Endothelial cell of umbilical vein (primary cell): Measurements from ENCODE around the gene SPTLC1. TPM values are rescaled to one million over a fixed set of nuclear protein-coding genes. Genes with fewer than 3 reads are reported as not detected.

Experiments
- BruUV-seq: library from RNA; stranded (reverse); fragments of 400-500 nt; replicated peaks from 2 replicates; lab custom pipeline; 2021; lab: Mats Ljungman, UMichigan
- CTCF ChIA-PET: fragments of 300-600, 350-600 bp; sonication (Branson Sonifier 250); formaldehyde crosslinking; loops from one replicate; lab custom pipeline; 2021; ENCODE audit warnings: antibody characterized with exemption, inconsistent platforms; lab: Charles Lee
- POLR2A ChIA-PET: fragments of 300-600, 350-600 bp; sonication (Branson Sonifier 250); formaldehyde crosslinking; loops from one replicate; lab custom pipeline; 2021; ENCODE audit warnings: antibody characterized with exemption, inconsistent platforms; lab: Charles Lee
- DNase-seq: peaks from one replicate; pipeline ENCODE4 v3.0.0-alpha.2; 2011; ENCODE audit warnings: low read depth, low spot score
- FAIRE-seq: peaks from 2 replicates; lab custom pipeline; 2011; peaks lifted over from hg19 to GRCh38; lab: Jason Lieb, UNC
- H2AFZ ChIP-seq: 2 replicates; pipeline ENCODE4 v1.6.0; 2012; ENCODE audit warnings: low read depth, low read length, control low read depth, inconsistent platforms
- H3K27ac ChIP-seq: 2 replicates; pipeline ENCODE4 v1.5.1; 2011; ENCODE audit warnings: low read depth, mild to moderate bottlenecking, control low read depth, low read length, moderate library complexity; ENCODE audit not compliant: insufficient read depth
- H3K27me3 ChIP-seq, 2 experiments: 2 replicates each; pipeline versions ENCODE4 v1.6.0 to v1.6.1; 2011; ENCODE audit warnings: low read length in 2 of 2, mixed read lengths in 1 of 2; ENCODE audit not compliant: control insufficient read depth in 2 of 2, insufficient read depth in 2 of 2
- H3K36me3 ChIP-seq, 2 experiments: 2 replicates in 1 of 2; 3 replicates in 1 of 2; pipeline ENCODE4 v1.5.1; 2011; ENCODE audit warnings: low read length in 2 of 2, mild to moderate bottlenecking in 1 of 2, moderate library complexity in 1 of 2; ENCODE audit not compliant: control insufficient read depth in 2 of 2, insufficient read depth in 2 of 2; ENCODE audit errors: extremely low read depth in 1 of 2
- H3K4me1 ChIP-seq: 3 replicates; pipeline ENCODE4 v1.5.1; 2011; ENCODE audit warnings: mild to moderate bottlenecking, low read length; ENCODE audit not compliant: control insufficient read depth, insufficient read depth; ENCODE audit errors: extremely low read depth
- H3K4me2 ChIP-seq: 2 replicates; pipeline ENCODE4 v1.6.1; 2011; ENCODE audit warnings: low read length, control low read depth, mixed read lengths; ENCODE audit not compliant: insufficient read depth
- H3K4me3 ChIP-seq, 3 experiments: fragments of 200-600 bp in 1 of 3; sonication (generic), shearing (Covaris generic) in 1 of 3; replicated peaks in 1 of 3; 2 replicates each; pipeline ENCODE4 v1.5.1; 2011 to 2016; ENCODE audit warnings: control low read depth in 3 of 3, low read length in 3 of 3, mild to moderate bottlenecking in 2 of 3, inconsistent platforms in 1 of 3, low read depth in 1 of 3, moderate library complexity in 1 of 3; ENCODE audit not compliant: insufficient read depth in 1 of 3
- H3K79me2 ChIP-seq: 2 replicates; pipeline ENCODE4 v1.6.0; 2012; ENCODE audit warnings: low read length, inconsistent platforms; ENCODE audit not compliant: control insufficient read depth, insufficient read depth
- H3K9ac ChIP-seq: replicated peaks from 2 replicates; pipeline ENCODE3; 2011; ENCODE audit warnings: low read length, control low read depth; ENCODE audit not compliant: insufficient read depth; ENCODE audit errors: extremely low read depth
- H3K9me1 ChIP-seq: replicated peaks from 3 replicates; pipeline ENCODE4 v1.6.0; 2011; ENCODE audit warnings: mild to moderate bottlenecking, low read length; ENCODE audit not compliant: control insufficient read depth, insufficient read depth; ENCODE audit errors: extremely low read depth
- H3K9me3 ChIP-seq: replicated peaks from 2 replicates; pipeline ENCODE4 v1.5.1; 2012; ENCODE audit warnings: low read length, inconsistent platforms; ENCODE audit not compliant: control insufficient read depth, insufficient read depth
- H4K20me1 ChIP-seq: replicated peaks from 2 replicates; pipeline ENCODE3; 2011; ENCODE audit warnings: mild to moderate bottlenecking, low read length; ENCODE audit not compliant: control insufficient read depth, insufficient read depth; ENCODE audit errors: extremely low read depth
- CTCF ChIP-seq, 2 donors: IDR thresholded peaks; 1 replicate in 1 of 2; 2 replicates in 1 of 2; pipeline ENCODE4 v1.5.1; 2011; ENCODE audit warnings: low read length in 2 of 2, mild to moderate bottlenecking in 2 of 2, moderate library complexity in 2 of 2, control low read depth in 1 of 2, inconsistent platforms in 1 of 2, low read depth in 1 of 2; ENCODE audit not compliant: insufficient read depth in 1 of 2; ENCODE audit errors: extremely low read depth in 1 of 2
- EZH2 ChIP-seq: IDR thresholded peaks from 2 replicates; pipeline ENCODE4 v1.6.1; 2012; ENCODE audit warnings: borderline replicate concordance, low read depth, mild to moderate bottlenecking, moderate library complexity, low read length, inconsistent platforms; ENCODE audit not compliant: severe bottlenecking
- FOS ChIP-seq: IDR thresholded peaks from 2 replicates; pipeline ENCODE4 v1.6.1; 2011; ENCODE audit warnings: mild to moderate bottlenecking, low read length, moderate library complexity, borderline replicate concordance; ENCODE audit not compliant: insufficient read depth
- GATA2 ChIP-seq: IDR thresholded peaks from 2 replicates; pipeline ENCODE4 v1.7.0; 2011; ENCODE audit warnings: low read depth, mild to moderate bottlenecking, moderate library complexity, mixed read lengths, low read length; ENCODE audit not compliant: insufficient read length, insufficient read depth
- JUN ChIP-seq: IDR thresholded peaks from 2 replicates; pipeline ENCODE4 v1.6.1; 2011; ENCODE audit warnings: borderline replicate concordance, low read depth; ENCODE audit not compliant: insufficient read length, insufficient read depth
- MYC ChIP-seq: IDR thresholded peaks from one replicate; pipeline ENCODE4 v1.6.1; 2011; ENCODE audit warnings: mild to moderate bottlenecking, low read depth, low read length
- POLR2A ChIP-seq: IDR thresholded peaks from 2 replicates; pipeline ENCODE4 v1.6.1; 2012; ENCODE audit warnings: low read depth, mild to moderate bottlenecking, control low read depth, low read length
- POLR2AphosphoS5 ChIP-seq: IDR thresholded peaks from 2 replicates; pipeline ENCODE4 v1.6.1; 2012; ENCODE audit warnings: low read depth, mild to moderate bottlenecking, control low read depth, low read length, moderate library complexity; ENCODE audit not compliant: insufficient read depth
- dilution Hi-C: fragments of 300-500 bp; cut with MboI; formaldehyde crosslinking; loops from one replicate; pipeline ENCODE4 v1.15.0; 2019; ENCODE audit warnings: low sequenced_read_pairs; ENCODE audit not compliant: extremely low pct_ligation_motif_present
- intact Hi-C: fragments of 100-400 bp; cut with micrococcal nuclease; formaldehyde crosslinking; loops from one replicate; pipeline ENCODE4 v1.10.0; 2022
- polyA plus RNA-seq, 4 experiments: library from polyadenylated mRNA; depleted of rRNA in 3 of 4; stranded (reverse) in 3 of 4; unstranded in 1 of 4; fragments of >200 nt; gene quantifications; 2 replicates each; pipeline versions ENCODE4 v1.2.1 to v1.2.3, GENCODE V29; 2011 to 2012; ENCODE audit warnings: missing spikeins in 1 of 4
- total RNA-seq: library from RNA; stranded (reverse); gene quantifications from 2 replicates; pipeline ENCODE4 v1.2.3, GENCODE V29; 2021
- TF ChIP-seq, protein P1 (sequence below): IDR thresholded peaks from 2 replicates; pipeline ENCODE4 v1.6.1; 2011; ENCODE audit not compliant: insufficient read depth, insufficient read length

Gene SPTLC1
- total and polyA plus RNA-seq, 2 donors (not counting 3 experiments of a cell fraction or from before 2014, with no cell fraction given): 35.9 to 68.5 TPM

DNA sequence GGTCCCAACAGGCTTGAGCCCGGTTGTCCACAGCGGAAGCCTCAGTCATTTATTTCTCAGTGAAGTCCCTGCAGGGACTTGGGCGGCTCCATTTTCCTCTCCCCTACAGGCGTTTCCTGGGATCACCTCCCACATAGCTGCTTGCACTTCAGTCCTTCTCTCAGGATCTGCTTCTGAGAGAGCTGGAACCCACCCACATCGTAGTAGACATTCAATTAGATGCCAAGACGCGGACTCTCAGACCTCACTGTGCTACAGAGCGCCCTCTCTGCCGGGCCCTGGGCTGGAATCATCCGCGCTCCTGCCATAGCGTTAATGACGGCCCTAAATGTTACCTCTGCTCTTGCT is 111.2 kb downstream of the SPTLC1 start:
- H4K20me1 ChIP-seq: no peaks in the 10 kb centered on the region
- BruUV-seq: no TSS peak
- no peak overlapping the region for H3K27ac ChIP-seq
- H3K9me1 ChIP-seq: no peaks in the 10 kb centered on the region
- H3K4me1 ChIP-seq: no peaks in the 10 kb centered on the region
- CTCF ChIA-PET: no interaction called here
- POLR2A ChIA-PET: no interaction called here
- FAIRE-seq (no peak), DNase-seq (no peak)
- H3K9ac ChIP-seq: no peak overlapping the region
- no peaks in the 10 kb centered on the region for H3K36me3 ChIP-seq
- no peak overlapping the region for H3K4me3 ChIP-seq
- no peaks in the 10 kb centered on the region for H3K79me2 ChIP-seq
- no peak overlapping the region for H3K4me2 ChIP-seq
- no peaks in the 10 kb centered on the region for H3K27me3 ChIP-seq
- dilution Hi-C loops: no loop called here
- intact Hi-C loops: no loop called here
- H2AFZ ChIP-seq: no peak overlapping the region
- no peaks in the 10 kb centered on the region for H3K9me3 ChIP-seq
- TF ChIP-seq MYC (no peak), GATA2 (no peak), POLR2AphosphoS5 (no peak), EZH2 (no peak), CTCF (IDR thresholded peaks at IDR 0.05; ENCODE audit: extremely low read depth in 1 of 2, insufficient read depth in 1 of 2, low read depth in 1 of 2, low read length in 2 of 2) (no peak), FOS (no peak), JUN (no peak), POLR2A (no peak)
- TF ChIP-seq, protein P1, sequence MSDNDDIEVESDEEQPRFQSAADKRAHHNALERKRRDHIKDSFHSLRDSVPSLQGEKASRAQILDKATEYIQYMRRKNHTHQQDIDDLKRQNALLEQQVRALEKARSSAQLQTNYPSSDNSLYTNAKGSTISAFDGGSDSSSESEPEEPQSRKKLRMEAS: no peak
